Measurements from ENCODE around the gene TTYH3. TPM values are rescaled to one million over a fixed set of nuclear protein-coding genes. Genes with fewer than 3 reads are reported as not detected.

Gene TTYH3
- total RNA-seq, 1 experiment from 2014 or later, result 122 TPM

DNA sequence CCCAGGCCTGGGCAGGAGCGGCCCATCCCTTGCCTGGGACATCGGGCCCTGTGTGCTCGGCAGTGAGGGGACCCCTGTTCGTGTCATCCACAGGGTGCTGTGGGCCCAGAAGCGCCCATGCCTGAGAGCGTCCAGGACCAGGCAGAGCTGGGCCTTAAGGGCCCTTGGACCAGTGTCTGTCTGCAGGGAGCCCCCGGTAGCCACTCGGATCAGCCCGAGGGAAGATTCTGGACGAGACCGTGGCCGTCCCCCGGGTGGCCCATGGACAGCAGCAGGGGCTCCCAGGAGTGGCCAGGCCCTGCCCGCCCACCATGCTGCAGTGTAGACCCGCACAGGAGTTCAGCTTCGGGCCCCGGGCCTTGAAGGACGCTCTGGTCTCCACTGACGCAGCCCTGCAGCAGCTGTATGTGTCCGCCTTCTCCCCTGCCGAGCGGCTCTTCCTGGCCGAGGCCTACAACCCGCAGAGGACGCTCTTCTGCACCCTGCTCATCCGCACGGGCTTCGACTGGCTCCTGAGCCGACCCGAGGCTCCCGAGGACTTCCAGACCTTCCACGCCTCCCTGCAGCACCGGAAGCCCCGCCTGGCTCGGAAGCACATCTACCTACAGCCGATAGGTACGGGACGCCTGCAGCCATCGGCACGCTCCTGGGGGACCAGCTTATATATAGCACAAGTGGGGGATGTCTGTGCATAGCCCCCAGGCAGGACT is 68.5 kb downstream of the TTYH3 start:
- Histone ChIP-seq H3K23me2 (ENCODE audit: insufficient read length, low read depth, low read length, poor library complexity, severe bottlenecking) (no peaks in the 10 kb centered on the region), H4K20me1 (ENCODE audit: control insufficient read depth, insufficient read depth, insufficient read length) (no peaks in the 10 kb centered on the region), H3K79me2 (ENCODE audit: insufficient read depth, low read length) (no peaks in the 10 kb centered on the region), H4K8ac (replicated peaks; ENCODE audit: insufficient read length, low read depth, low read length) (no peak overlapping the region), H3K56ac (ENCODE audit: insufficient read length, low read depth, low read length) (no peak overlapping the region), H3K4me1 (ENCODE audit: insufficient read depth, low read length) (no peaks in the 10 kb centered on the region), H3K18ac (ENCODE audit: insufficient read length, low read depth, low read length) (no peak overlapping the region), H3K4me2 (ENCODE audit: insufficient read depth, insufficient read length, low read length) (no peak overlapping the region), H3K9ac (ENCODE audit: extremely low read depth, insufficient read length, low read length) (no peak overlapping the region), H2BK120ac (ENCODE audit: low read depth, low read length, poor library complexity, severe bottlenecking) (no peak overlapping the region), H2BK5ac (ENCODE audit: insufficient read length, low read length) (no peak overlapping the region), H3T11ph (ENCODE audit: low read length) (no peak overlapping the region), H3K23ac (ENCODE audit: insufficient read length, low read depth, low read length) (no peak overlapping the region), H4K91ac (ENCODE audit: insufficient read length, low read depth, low read length) (no peak overlapping the region), H2AFZ (ENCODE audit: low read length) (no peak overlapping the region), H2AK5ac (ENCODE audit: insufficient read length, low read length) (no peak overlapping the region), H3K4ac (ENCODE audit: low read depth, low read length) (no peak overlapping the region), H4K5ac (ENCODE audit: insufficient read length, low read depth, low read length) (no peak overlapping the region), H2BK15ac (ENCODE audit: low read depth, low read length) (no peak overlapping the region), H3K27me3 (ENCODE audit: insufficient read depth, low read length) (no peaks in the 10 kb centered on the region), H2BK20ac (ENCODE audit: low read depth, low read length, poor library complexity, severe bottlenecking) (no peak overlapping the region), H3K9me3 (ENCODE audit: control insufficient read depth, low read depth, low read length) (no peaks in the 10 kb centered on the region), H3K79me1 (ENCODE audit: insufficient read depth, low read depth, low read length, poor library complexity, severe bottlenecking) (no peaks in the 10 kb centered on the region), H3K27ac (ENCODE audit: insufficient read length, low read depth, low read length) (no peak overlapping the region), H2BK12ac (ENCODE audit: insufficient read length, low read depth, low read length) (no peak overlapping the region), H3K14ac (ENCODE audit: insufficient read depth, low read length) (no peak overlapping the region)
- WGBS (ENCODE audit: extremely low coverage, insufficient read length, low lambda C conversion rate), result no CpG with 5 or more reads among the region's 40 CpGs
- H3K4me1 Mint-ChIP-seq, result peaks cover 4 to 5% of the 10 kb centered on the region in 2 experiments
- peaks cover 2% of the 10 kb centered on the region for H3K27me3 Mint-ChIP-seq (ENCODE audit: low read depth)
- H3K36me3 Mint-ChIP-seq (ENCODE audit: insufficient read depth in 1 of 3, low read depth in 3 of 3), result peaks cover 0 to 1% (median 0%) of the 10 kb centered on the region in 3 experiments; a peak in 2 of 7 replicates
- TF ChIP-seq, protein P1, sequence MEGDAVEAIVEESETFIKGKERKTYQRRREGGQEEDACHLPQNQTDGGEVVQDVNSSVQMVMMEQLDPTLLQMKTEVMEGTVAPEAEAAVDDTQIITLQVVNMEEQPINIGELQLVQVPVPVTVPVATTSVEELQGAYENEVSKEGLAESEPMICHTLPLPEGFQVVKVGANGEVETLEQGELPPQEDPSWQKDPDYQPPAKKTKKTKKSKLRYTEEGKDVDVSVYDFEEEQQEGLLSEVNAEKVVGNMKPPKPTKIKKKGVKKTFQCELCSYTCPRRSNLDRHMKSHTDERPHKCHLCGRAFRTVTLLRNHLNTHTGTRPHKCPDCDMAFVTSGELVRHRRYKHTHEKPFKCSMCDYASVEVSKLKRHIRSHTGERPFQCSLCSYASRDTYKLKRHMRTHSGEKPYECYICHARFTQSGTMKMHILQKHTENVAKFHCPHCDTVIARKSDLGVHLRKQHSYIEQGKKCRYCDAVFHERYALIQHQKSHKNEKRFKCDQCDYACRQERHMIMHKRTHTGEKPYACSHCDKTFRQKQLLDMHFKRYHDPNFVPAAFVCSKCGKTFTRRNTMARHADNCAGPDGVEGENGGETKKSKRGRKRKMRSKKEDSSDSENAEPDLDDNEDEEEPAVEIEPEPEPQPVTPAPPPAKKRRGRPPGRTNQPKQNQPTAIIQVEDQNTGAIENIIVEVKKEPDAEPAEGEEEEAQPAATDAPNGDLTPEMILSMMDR (conservative IDR thresholded peaks at IDR 0.05), result no peak
- DNase-seq, result no peak
- H3K4me3 Mint-ChIP-seq, result no peak overlapping the region
- no peaks in the 10 kb centered on the region for H3K9me3 Mint-ChIP-seq
- peak overlapping the region in 2 of 3 experiments; percentile 20 to 78; a peak in 1 of 7 replicates for H3K27ac Mint-ChIP-seq
